ENCODE results near the gene SGTB. TPM values are rescaled to one million over a fixed set of nuclear protein-coding genes. Genes with fewer than 3 reads are reported as not detected.

SGTB gene, protein sequence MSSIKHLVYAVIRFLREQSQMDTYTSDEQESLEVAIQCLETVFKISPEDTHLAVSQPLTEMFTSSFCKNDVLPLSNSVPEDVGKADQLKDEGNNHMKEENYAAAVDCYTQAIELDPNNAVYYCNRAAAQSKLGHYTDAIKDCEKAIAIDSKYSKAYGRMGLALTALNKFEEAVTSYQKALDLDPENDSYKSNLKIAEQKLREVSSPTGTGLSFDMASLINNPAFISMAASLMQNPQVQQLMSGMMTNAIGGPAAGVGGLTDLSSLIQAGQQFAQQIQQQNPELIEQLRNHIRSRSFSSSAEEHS
- polyA plus RNA-seq (2013, experiment 1 of 2) = 8.2 TPM
- polyA plus RNA-seq (2013, experiment 2 of 2) = 8.2 TPM

DNA sequence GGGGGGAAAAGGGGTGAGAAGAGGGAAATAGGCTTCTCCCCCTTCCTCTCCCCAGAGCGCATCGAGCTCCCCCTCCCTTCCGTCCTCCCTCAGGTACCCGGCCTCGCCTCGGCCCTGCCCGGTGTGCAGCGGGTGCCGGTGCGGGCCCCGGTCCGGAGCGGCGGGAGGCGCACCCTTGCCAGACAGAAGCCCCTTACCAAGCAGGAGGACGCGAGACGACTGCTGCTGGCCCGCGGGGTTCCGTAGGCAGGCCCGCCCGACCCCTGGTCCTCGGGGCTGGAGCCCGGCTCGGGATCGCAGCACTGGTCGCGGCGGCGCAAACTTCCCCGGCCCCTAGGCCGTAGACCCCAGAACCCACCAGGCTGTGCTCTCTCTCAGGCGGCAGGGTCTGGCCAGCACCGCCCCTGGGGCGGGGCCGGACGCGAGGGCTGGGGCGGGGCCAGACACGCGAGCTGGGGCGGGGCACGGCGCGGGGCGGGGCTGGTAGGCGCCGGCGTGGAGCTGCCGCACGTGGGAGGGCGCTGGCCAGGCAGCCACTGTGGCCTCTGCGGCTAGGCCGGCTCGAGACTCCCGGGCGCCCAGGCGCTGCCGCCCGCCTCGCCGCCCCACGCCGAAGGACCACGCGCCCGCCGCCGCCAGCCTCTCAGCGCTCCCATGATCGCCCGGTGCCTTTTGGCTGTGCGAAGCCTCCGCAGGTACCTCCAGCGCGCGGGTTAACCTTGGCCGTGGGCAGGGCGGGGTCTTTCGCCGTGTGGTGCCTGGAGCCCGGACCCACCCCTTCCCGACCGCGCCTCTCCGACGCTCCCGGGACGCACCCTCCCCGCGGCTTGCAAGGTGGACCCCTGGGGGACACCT, at the start of gene SGTB, which contains the start of gene NLN:
Gene SGTB (minus strand): TSS at position 390 of the 855 bp plus-strand sequence. CDS start 1,302 bp downstream, outside the sequence.
Gene NLN (plus strand): TSS at position 486 of the 855 bp plus-strand sequence. CDS start 169 bp downstream, at position 655.
- Histone ChIP-seq H2BK5ac (ENCODE audit: low read depth, low read length, poor library complexity, severe bottlenecking) (peak within 1 kb of the TSS; percentile 77), H3K9ac (ENCODE audit: low read length) (peak within 1 kb of the TSS; percentile 93), H3K27ac (ENCODE audit: low read length, poor library complexity, severe bottlenecking) (peak within 1 kb of the TSS; percentile 24), H2BK12ac (ENCODE audit: low read length in 2 of 2) (peak within 1 kb of the TSS in 1 of 2 experiments; percentile 15), H2BK15ac (ENCODE audit: low read depth, poor library complexity, severe bottlenecking) (peak within 1 kb of the TSS; percentile 97), H3K36me3 (ENCODE audit: control insufficient read depth in 1 of 2, insufficient read depth in 2 of 2, low read depth in 1 of 2, low read length in 2 of 2) (peaks cover 0 to 20% of the 10 kb centered on the region in 2 experiments), H3K4me3 (ENCODE audit: insufficient read depth in 1 of 2, low read depth in 1 of 2, low read length in 2 of 2) (peak within 1 kb of the TSS; percentile 97 to 98), H3K18ac (ENCODE audit: low read depth in 1 of 2, low read length in 2 of 2) (peak within 1 kb of the TSS; percentile 92), H3K14ac (ENCODE audit: low read length in 2 of 2) (peak within 1 kb of the TSS in 1 of 2 experiments; percentile 53), H2AK5ac (ENCODE audit: low read length, severe bottlenecking) (no peak within 1 kb of the TSS), H3K4ac (ENCODE audit: low read depth in 1 of 2, low read length in 2 of 2) (peak within 1 kb of the TSS; percentile 40 to 73), H4K91ac (ENCODE audit: low read length) (peak within 1 kb of the TSS; percentile 86), H3K4me1 (ENCODE audit: control insufficient read depth, insufficient read depth, low read depth, low read length) (no peaks in the 10 kb centered on the region), H3K9me3 (ENCODE audit: control insufficient read depth, low read length) (no peaks in the 10 kb centered on the region), H3K27me3 (ENCODE audit: control insufficient read depth in 1 of 2, insufficient read depth in 1 of 2, low read length in 2 of 2) (no peaks in the 10 kb centered on the region), H4K8ac (ENCODE audit: low read length) (peak within 1 kb of the TSS; percentile 88), H3K23ac (ENCODE audit: low read length in 2 of 2) (peak within 1 kb of the TSS; percentile 34 to 37), H2BK120ac (ENCODE audit: low read depth, low read length) (peak within 1 kb of the TSS; percentile 79), H2AFZ (ENCODE audit: low read depth, low read length) (peak within 1 kb of the TSS; percentile 93), H3K79me1 (replicated peaks; ENCODE audit: low read length, poor library complexity, severe bottlenecking) (peaks cover 10% of the 10 kb centered on the region), H3K4me2 (ENCODE audit: low read length, poor library complexity, severe bottlenecking) (peak within 1 kb of the TSS; percentile 93)
- WGBS = 1% methylated on average over 77 of the region's 92 CpGs
- peak; percentile 82 for DNase-seq

DNA sequence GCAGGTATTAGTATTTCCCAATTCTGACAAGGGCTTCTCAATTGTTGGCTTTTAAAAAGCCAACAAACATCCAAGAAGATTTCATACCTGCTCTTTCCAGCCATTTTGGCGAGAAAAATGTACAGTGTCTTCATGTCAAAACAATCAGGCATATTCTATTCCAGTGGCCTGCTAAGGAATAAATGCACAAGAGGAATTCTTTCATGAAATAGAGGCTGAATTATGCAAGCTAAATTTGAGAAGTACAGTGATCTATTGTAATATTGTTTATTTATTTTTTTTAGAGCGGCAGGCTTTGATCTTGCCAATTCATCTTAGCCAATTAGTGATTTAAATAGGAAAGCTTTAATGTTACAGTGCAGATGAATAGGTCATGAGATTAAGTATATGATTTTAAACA, 49.4 kb upstream of the SGTB start:
- Histone ChIP-seq H2BK15ac (ENCODE audit: low read depth, poor library complexity, severe bottlenecking) (no peak overlapping the region), H2AK5ac (ENCODE audit: low read length, severe bottlenecking) (no peak overlapping the region), H3K79me1 (replicated peaks; ENCODE audit: low read length, poor library complexity, severe bottlenecking) (peaks cover 13% of the 10 kb centered on the region), H3K36me3 (ENCODE audit: control insufficient read depth in 1 of 2, insufficient read depth in 2 of 2, low read depth in 1 of 2, low read length in 2 of 2) (peaks cover 7 to 8% of the 10 kb centered on the region in 2 experiments), H3K9me3 (ENCODE audit: control insufficient read depth, low read length) (no peaks in the 10 kb centered on the region), H3K4me3 (ENCODE audit: insufficient read depth in 1 of 2, low read depth in 1 of 2, low read length in 2 of 2) (no peak overlapping the region), H2BK12ac (ENCODE audit: low read length in 2 of 2) (no peak overlapping the region), H3K27ac (ENCODE audit: low read length, poor library complexity, severe bottlenecking) (no peak overlapping the region), H2BK120ac (ENCODE audit: low read depth, low read length) (no peak overlapping the region), H3K4ac (ENCODE audit: low read depth in 1 of 2, low read length in 2 of 2) (no peak overlapping the region), H4K91ac (ENCODE audit: low read length) (no peak overlapping the region), H3K23ac (ENCODE audit: low read length in 2 of 2) (no peak overlapping the region), H3K4me1 (ENCODE audit: control insufficient read depth, insufficient read depth, low read depth, low read length) (peaks cover 6% of the 10 kb centered on the region), H3K18ac (ENCODE audit: low read depth in 1 of 2, low read length in 2 of 2) (no peak overlapping the region), H3K9ac (ENCODE audit: low read length) (no peak overlapping the region), H3K4me2 (ENCODE audit: low read length, poor library complexity, severe bottlenecking) (no peak overlapping the region), H4K8ac (ENCODE audit: low read length) (no peak overlapping the region), H2BK5ac (ENCODE audit: low read depth, low read length, poor library complexity, severe bottlenecking) (no peak overlapping the region), H3K27me3 (ENCODE audit: control insufficient read depth in 1 of 2, insufficient read depth in 1 of 2, low read length in 2 of 2) (no peaks in the 10 kb centered on the region), H3K14ac (ENCODE audit: low read length in 2 of 2) (no peak overlapping the region), H2AFZ (ENCODE audit: low read depth, low read length) (no peak overlapping the region)
- DNase-seq = no peak
- 100% methylated on average over 2 of the region's 2 CpGs for WGBS

DNA sequence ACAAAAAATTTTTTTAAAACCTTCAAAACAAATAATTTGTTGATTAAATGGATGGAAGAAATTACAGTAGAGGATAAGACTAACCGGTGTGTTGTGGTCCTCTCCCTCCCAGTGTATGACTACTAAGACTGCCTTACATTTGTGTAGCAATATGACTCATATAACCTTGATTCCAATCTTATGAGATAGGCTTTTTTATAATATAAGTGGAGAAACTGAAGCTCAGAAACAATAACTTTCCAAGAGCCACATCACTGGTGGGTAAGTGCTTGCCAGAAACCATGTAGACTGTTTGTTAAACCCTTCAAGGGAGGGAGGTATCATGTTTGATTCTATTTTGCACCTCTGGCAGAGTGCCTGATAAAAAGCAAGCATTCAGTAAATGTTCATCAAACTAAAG, 47.6 kb upstream of the SGTB start:
- Histone ChIP-seq H3K4me1 (ENCODE audit: control insufficient read depth, insufficient read depth, low read depth, low read length) (no peaks in the 10 kb centered on the region), H3K18ac (ENCODE audit: low read depth in 1 of 2, low read length in 2 of 2) (no peak overlapping the region), H3K4me2 (ENCODE audit: low read length, poor library complexity, severe bottlenecking) (no peak overlapping the region), H3K23ac (ENCODE audit: low read length in 2 of 2) (no peak overlapping the region), H3K4ac (ENCODE audit: low read depth in 1 of 2, low read length in 2 of 2) (no peak overlapping the region), H3K4me3 (ENCODE audit: insufficient read depth in 1 of 2, low read depth in 1 of 2, low read length in 2 of 2) (no peak overlapping the region), H2BK5ac (ENCODE audit: low read depth, low read length, poor library complexity, severe bottlenecking) (no peak overlapping the region), H2AFZ (ENCODE audit: low read depth, low read length) (no peak overlapping the region), H2BK120ac (ENCODE audit: low read depth, low read length) (no peak overlapping the region), H3K36me3 (ENCODE audit: control insufficient read depth in 1 of 2, insufficient read depth in 2 of 2, low read depth in 1 of 2, low read length in 2 of 2) (peaks cover 7 to 11% of the 10 kb centered on the region in 2 experiments), H3K79me1 (replicated peaks; ENCODE audit: low read length, poor library complexity, severe bottlenecking) (peaks cover 10% of the 10 kb centered on the region), H3K9me3 (ENCODE audit: control insufficient read depth, low read length) (no peaks in the 10 kb centered on the region), H4K91ac (ENCODE audit: low read length) (no peak overlapping the region), H3K9ac (ENCODE audit: low read length) (peak overlapping the region; percentile 53), H2AK5ac (ENCODE audit: low read length, severe bottlenecking) (no peak overlapping the region), H4K8ac (ENCODE audit: low read length) (no peak overlapping the region), H2BK12ac (ENCODE audit: low read length in 2 of 2) (no peak overlapping the region), H3K27me3 (ENCODE audit: control insufficient read depth in 1 of 2, insufficient read depth in 1 of 2, low read length in 2 of 2) (no peaks in the 10 kb centered on the region), H3K14ac (ENCODE audit: low read length in 2 of 2) (no peak overlapping the region), H3K27ac (ENCODE audit: low read length, poor library complexity, severe bottlenecking) (peak overlapping the region; percentile 62), H2BK15ac (ENCODE audit: low read depth, poor library complexity, severe bottlenecking) (no peak overlapping the region)
- WGBS = no CpG with 5 or more reads among the region's 1 CpG
- peak; percentile 31 for DNase-seq

Measured in mesenchymal stem cell (in vitro differentiated cells and primary cell).